Measurements from ENCODE around the gene PSTPIP1. TPM values are rescaled to one million over a fixed set of nuclear protein-coding genes. Genes with fewer than 3 reads are reported as not detected.

Gene PSTPIP1
- total and polyA plus RNA-seq, 10 of the 15 experiments (the other 5 are each of a cell fraction or from before 2014, with no cell fraction given), result 0.50 to 29.3 (median 14.5) TPM

- TF ChIP-seq ZBTB40 (IDR thresholded peaks at IDR 0.05; ENCODE audit: borderline replicate concordance), result no peak
- TF ChIP-seq NFYA (IDR thresholded peaks at IDR 0.05; ENCODE audit: borderline replicate concordance, low read depth, low read length), result no peak
- no peak for TF ChIP-seq TCF12 (IDR thresholded peaks at IDR 0.05; ENCODE audit: low read depth, low read length)
- no peak for TF ChIP-seq CHD4 (IDR thresholded peaks at IDR 0.05)
- TF ChIP-seq BRCA1 (IDR thresholded peaks at IDR 0.05; ENCODE audit: low read depth, low read length), result no peak
- TF ChIP-seq IRF3 (IDR thresholded peaks at IDR 0.05), result no peak
- no peak for TF ChIP-seq ZNF217 (IDR thresholded peaks at IDR 0.05)
- no peak for TF ChIP-seq CEBPZ (IDR thresholded peaks at IDR 0.05; ENCODE audit: low read depth, low read length)
- no peak for TF ChIP-seq CEBPB (IDR thresholded peaks at IDR 0.05; ENCODE audit: borderline replicate concordance in 1 of 2, low read depth in 2 of 2, low read length in 2 of 2)
- TF ChIP-seq ZNF274 (IDR thresholded peaks at IDR 0.05; ENCODE audit: insufficient read depth, insufficient read length), result no peak
- peak; percentile 60; the same call in 1 of the 2 replicates for TF ChIP-seq MXI1 (IDR thresholded peaks at IDR 0.05; ENCODE audit: low read depth, low read length)
- peak; percentile 89 for TF ChIP-seq POLR2A (IDR thresholded peaks at IDR 0.05; ENCODE audit: low read depth, low read length)
- no peak for TF ChIP-seq CHD1 (IDR thresholded peaks at IDR 0.05; ENCODE audit: low read depth, low read length)
- no peak for TF ChIP-seq IRF4 (IDR thresholded peaks at IDR 0.05; ENCODE audit: low read depth, low read length)
- peak in 1 of 2 experiments; percentile 53; a peak in 1 of 3 replicates for TF ChIP-seq EGR1 (IDR thresholded peaks at IDR 0.05; ENCODE audit: borderline replicate concordance in 1 of 2, low read depth in 2 of 2, low read length in 2 of 2)
- no peak for TF ChIP-seq RCOR1 (conservative IDR thresholded peaks at IDR 0.05; ENCODE audit: low read depth, low read length)
- no peak for TF ChIP-seq KDM1A (IDR thresholded peaks at IDR 0.05; ENCODE audit: borderline replicate concordance)
- no peak for TF ChIP-seq BCLAF1 (IDR thresholded peaks at IDR 0.05)
These were observed 75.8 kb downstream of the PSTPIP1 start, which contains the start of gene TSPAN3 (continued) for GRCh38 chr15:77070495-77071304.
